Panc1 (cell line): ENCODE results near the gene ENOX2. TPM values are rescaled to one million over a fixed set of nuclear protein-coding genes. Genes with fewer than 3 reads are reported as not detected.

Experiments
- ATAC-seq: fragments of 200-7000 bp; cut with Tn5 transposase; 2 replicates; pipeline ENCODE4 v1.9.1; 2020; ENCODE audit warnings: mild to moderate bottlenecking, moderate library complexity
- BruUV-seq: library from RNA; stranded (reverse); fragments of 400-500 nt; replicated peaks from 2 replicates; lab custom pipeline; 2021; lab: Mats Ljungman, UMichigan
- CTCF ChIA-PET: fragments of 300-600 bp; sonication (Branson Sonifier 250); formaldehyde crosslinking; loops from one replicate; lab custom pipeline; 2022; ENCODE audit warnings: antibody characterized with exemption; lab: Charles Lee
- POLR2A ChIA-PET: fragments of 300-600 bp; sonication (Branson Sonifier 250); formaldehyde crosslinking; loops from one replicate; lab custom pipeline; 2022; ENCODE audit warnings: antibody characterized with exemption; lab: Charles Lee
- DNase-seq: peaks from one replicate; pipeline ENCODE4 v3.0.0-alpha.2; 2010; ENCODE audit warnings: low read depth, low spot score
- H3K27ac ChIP-seq: 2 replicates; pipeline ENCODE4 v1.5.1; 2011; ENCODE audit warnings: mild to moderate bottlenecking, low read length, inconsistent platforms
- H3K27me3 ChIP-seq: fragments of 200-500 bp; sonication (Bioruptor generic); 2 replicates; pipeline ENCODE4 v1.6.0; 2014; ENCODE audit warnings: low read length, inconsistent platforms; ENCODE audit not compliant: control insufficient read depth, insufficient read depth
- H3K36me3 ChIP-seq: fragments of 200-500 bp; sonication (Bioruptor generic); 2 replicates; pipeline ENCODE4 v1.5.1; 2014; ENCODE audit warnings: inconsistent platforms, mild to moderate bottlenecking, low read length, moderate library complexity; ENCODE audit not compliant: control insufficient read depth, insufficient read depth
- H3K4me1 ChIP-seq: 2 replicates; pipeline ENCODE4 v1.5.1; 2011; ENCODE audit warnings: inconsistent platforms, mild to moderate bottlenecking, low read length, moderate library complexity; ENCODE audit not compliant: control insufficient read depth, insufficient read depth
- H3K4me3 ChIP-seq, 2 experiments: 2 replicates each; pipeline ENCODE4 v1.5.1; 2011 to 2012; ENCODE audit warnings: low read depth in 2 of 2, low read length in 2 of 2, mild to moderate bottlenecking in 2 of 2, inconsistent platforms in 1 of 2, moderate library complexity in 1 of 2
- H3K9me3 ChIP-seq: fragments of 200-500 bp; sonication (Bioruptor generic); 2 replicates; pipeline ENCODE4 v1.5.1; 2014; ENCODE audit warnings: low read depth, mild to moderate bottlenecking, inconsistent platforms, low read length, moderate library complexity; ENCODE audit not compliant: control insufficient read depth, insufficient read depth
- POLR2AphosphoS5 ChIP-seq: IDR thresholded peaks from 2 replicates; pipeline ENCODE4 v1.6.1; 2012; ENCODE audit warnings: mild to moderate bottlenecking, low read depth, low read length, moderate library complexity
- SIN3A ChIP-seq: IDR thresholded peaks from 2 replicates; pipeline ENCODE4 v1.6.1; 2012; ENCODE audit warnings: low read depth, mild to moderate bottlenecking, low read length, moderate library complexity, borderline replicate concordance; ENCODE audit not compliant: insufficient read depth
- TCF7L2 ChIP-seq: IDR thresholded peaks from 2 replicates; pipeline ENCODE4 v1.6.1; 2011; ENCODE audit warnings: mild to moderate bottlenecking, low read depth, low read length, inconsistent platforms
- in situ Hi-C: cut with HindIII; loops from 2 replicates; pipeline ENCODE4 v1.10.0; 2016; ENCODE audit warnings: low sequenced_read_pairs, low pct_unique_long_range_greater_than_20kb
- intact Hi-C: fragments of 100-400 bp; cut with micrococcal nuclease; formaldehyde crosslinking; loops from one replicate; pipeline ENCODE4 v1.10.0; 2022; ENCODE audit not compliant: unreplicated experiment
- total RNA-seq: library from RNA; stranded (reverse); gene quantifications from one replicate; pipeline ENCODE4 v1.2.1, GENCODE V29; 2021; ENCODE audit not compliant: unreplicated experiment
- TF ChIP-seq, protein P1 (sequence below): fragments of 450-650 bp; IDR thresholded peaks from 2 replicates; pipeline ENCODE4 v1.5.1; 2017; ENCODE audit warnings: mild to moderate bottlenecking
- TF ChIP-seq, protein P2 (sequence below), 2 experiments: IDR thresholded peaks; 2 replicates each; pipeline ENCODE4 v1.6.1; 2011 to 2012; ENCODE audit warnings: low read depth in 2 of 2, control low read depth in 1 of 2, low read length in 1 of 2, mild to moderate bottlenecking in 1 of 2, moderate library complexity in 1 of 2; ENCODE audit not compliant: insufficient read depth in 1 of 2

The ENOX2 gene
- total RNA-seq, 1 experiment from 2014 or later = 12.4 TPM

DNA sequence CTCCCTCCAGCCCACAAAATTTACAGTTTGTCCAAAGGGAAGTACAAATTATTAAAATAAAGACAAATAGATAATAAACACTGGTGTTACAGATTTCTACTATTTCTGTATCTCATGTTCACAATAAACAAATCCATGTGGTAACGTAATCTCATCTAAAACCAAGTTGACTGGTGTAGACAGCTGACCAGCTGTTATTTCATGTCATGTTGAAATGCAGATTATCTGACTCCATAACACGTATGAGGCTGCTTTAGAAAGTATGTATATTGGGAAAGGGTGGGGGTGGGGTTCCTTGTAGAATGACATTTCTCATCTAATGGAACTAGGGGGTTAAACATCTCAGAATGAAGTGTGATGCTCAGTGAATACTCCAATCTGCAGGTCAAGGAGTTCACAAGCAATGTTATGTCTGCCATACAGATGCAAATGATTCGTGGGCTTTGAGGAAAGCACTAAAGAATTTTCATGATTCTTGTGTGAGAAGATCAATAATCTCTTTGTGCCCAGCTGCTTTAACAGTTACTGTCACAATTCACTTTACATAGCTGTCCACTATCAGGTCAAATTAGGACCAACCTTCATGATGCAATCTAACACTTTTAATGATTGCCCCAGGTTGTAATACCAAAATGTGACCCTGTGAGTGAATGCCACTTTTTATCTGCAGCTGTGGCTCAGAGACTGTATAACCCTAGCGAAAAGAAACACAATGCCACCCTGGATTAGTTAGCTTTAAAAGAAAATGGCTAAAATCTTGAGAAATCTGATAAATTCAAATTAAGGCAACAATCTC lies 114.0 kb downstream of the ENOX2 start:
- no peak for ATAC-seq
- CTCF ChIA-PET = no interaction called here
- no TSS peak for BruUV-seq

DNA sequence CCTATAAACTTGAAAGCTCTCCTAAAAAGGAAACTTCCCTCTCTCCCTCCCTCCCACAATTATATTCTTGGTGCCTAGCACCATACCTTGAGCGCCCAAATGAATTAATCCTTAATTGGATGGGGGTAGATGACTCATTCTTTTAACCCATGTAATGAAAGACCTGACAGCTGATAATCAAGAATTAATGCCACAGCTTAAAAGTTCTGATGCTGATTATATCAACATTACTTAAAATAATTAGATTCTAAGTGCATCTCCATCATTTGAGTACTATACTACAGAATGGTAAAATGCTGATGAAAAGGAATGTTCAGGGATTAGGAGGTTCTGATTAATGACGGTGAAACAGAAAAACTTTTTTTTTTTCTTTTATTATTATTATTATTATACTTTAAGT lies 117.0 kb downstream of the ENOX2 start:
- no TSS peak for BruUV-seq
- no peaks in the 10 kb centered on the region for H3K36me3 ChIP-seq
- H3K27ac ChIP-seq = no peak overlapping the region
- no peaks in the 10 kb centered on the region for H3K9me3 ChIP-seq
- no peak for DNase-seq
- no peaks in the 10 kb centered on the region for H3K4me1 ChIP-seq
- no peak for TF ChIP-seq POLR2AphosphoS5
- TF ChIP-seq TCF7L2 = no peak
- no peak for TF ChIP-seq SIN3A
- TF ChIP-seq, protein P1, sequence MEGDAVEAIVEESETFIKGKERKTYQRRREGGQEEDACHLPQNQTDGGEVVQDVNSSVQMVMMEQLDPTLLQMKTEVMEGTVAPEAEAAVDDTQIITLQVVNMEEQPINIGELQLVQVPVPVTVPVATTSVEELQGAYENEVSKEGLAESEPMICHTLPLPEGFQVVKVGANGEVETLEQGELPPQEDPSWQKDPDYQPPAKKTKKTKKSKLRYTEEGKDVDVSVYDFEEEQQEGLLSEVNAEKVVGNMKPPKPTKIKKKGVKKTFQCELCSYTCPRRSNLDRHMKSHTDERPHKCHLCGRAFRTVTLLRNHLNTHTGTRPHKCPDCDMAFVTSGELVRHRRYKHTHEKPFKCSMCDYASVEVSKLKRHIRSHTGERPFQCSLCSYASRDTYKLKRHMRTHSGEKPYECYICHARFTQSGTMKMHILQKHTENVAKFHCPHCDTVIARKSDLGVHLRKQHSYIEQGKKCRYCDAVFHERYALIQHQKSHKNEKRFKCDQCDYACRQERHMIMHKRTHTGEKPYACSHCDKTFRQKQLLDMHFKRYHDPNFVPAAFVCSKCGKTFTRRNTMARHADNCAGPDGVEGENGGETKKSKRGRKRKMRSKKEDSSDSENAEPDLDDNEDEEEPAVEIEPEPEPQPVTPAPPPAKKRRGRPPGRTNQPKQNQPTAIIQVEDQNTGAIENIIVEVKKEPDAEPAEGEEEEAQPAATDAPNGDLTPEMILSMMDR = no peak
- TF ChIP-seq, protein P2, sequence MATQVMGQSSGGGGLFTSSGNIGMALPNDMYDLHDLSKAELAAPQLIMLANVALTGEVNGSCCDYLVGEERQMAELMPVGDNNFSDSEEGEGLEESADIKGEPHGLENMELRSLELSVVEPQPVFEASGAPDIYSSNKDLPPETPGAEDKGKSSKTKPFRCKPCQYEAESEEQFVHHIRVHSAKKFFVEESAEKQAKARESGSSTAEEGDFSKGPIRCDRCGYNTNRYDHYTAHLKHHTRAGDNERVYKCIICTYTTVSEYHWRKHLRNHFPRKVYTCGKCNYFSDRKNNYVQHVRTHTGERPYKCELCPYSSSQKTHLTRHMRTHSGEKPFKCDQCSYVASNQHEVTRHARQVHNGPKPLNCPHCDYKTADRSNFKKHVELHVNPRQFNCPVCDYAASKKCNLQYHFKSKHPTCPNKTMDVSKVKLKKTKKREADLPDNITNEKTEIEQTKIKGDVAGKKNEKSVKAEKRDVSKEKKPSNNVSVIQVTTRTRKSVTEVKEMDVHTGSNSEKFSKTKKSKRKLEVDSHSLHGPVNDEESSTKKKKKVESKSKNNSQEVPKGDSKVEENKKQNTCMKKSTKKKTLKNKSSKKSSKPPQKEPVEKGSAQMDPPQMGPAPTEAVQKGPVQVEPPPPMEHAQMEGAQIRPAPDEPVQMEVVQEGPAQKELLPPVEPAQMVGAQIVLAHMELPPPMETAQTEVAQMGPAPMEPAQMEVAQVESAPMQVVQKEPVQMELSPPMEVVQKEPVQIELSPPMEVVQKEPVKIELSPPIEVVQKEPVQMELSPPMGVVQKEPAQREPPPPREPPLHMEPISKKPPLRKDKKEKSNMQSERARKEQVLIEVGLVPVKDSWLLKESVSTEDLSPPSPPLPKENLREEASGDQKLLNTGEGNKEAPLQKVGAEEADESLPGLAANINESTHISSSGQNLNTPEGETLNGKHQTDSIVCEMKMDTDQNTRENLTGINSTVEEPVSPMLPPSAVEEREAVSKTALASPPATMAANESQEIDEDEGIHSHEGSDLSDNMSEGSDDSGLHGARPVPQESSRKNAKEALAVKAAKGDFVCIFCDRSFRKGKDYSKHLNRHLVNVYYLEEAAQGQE (IDR thresholded peaks at IDR 0.05; ENCODE audit: insufficient read depth in 1 of 2, low read depth in 2 of 2, low read length in 1 of 2) = no peak
- ATAC-seq = no peak
- no peaks in the 10 kb centered on the region for H3K27me3 ChIP-seq
- ChIA-PET POLR2A (no interaction called here), CTCF (no interaction called here)
- in situ Hi-C loops (no loop called here), intact Hi-C loops (no loop called here)
- no peak overlapping the region for H3K4me3 ChIP-seq

More for the DNA sequence above, 114.0 kb downstream of the ENOX2 start:
- no peak overlapping the region for H3K4me3 ChIP-seq
- POLR2A ChIA-PET = no interaction called here
- TF ChIP-seq POLR2AphosphoS5 (no peak), SIN3A (no peak), TCF7L2 (no peak)
- TF ChIP-seq, protein P1 = no peak
- TF ChIP-seq, protein P2 (IDR thresholded peaks at IDR 0.05; ENCODE audit: insufficient read depth in 1 of 2, low read depth in 2 of 2, low read length in 1 of 2) = no peak
- no peaks in the 10 kb centered on the region for H3K9me3 ChIP-seq
- intact Hi-C loops (no loop called here), in situ Hi-C loops (no loop called here)
- no peaks in the 10 kb centered on the region for H3K27me3 ChIP-seq
- no peaks in the 10 kb centered on the region for H3K36me3 ChIP-seq
- H3K27ac ChIP-seq = no peak overlapping the region
- H3K4me1 ChIP-seq = no peaks in the 10 kb centered on the region
- DNase-seq = no peak
